Islet precursor cell (in vitro differentiated cells): ENCODE measurements around the gene GYPB.
"Not testable (repeated sequence)": the region's sequence is repeated elsewhere in the genome, so short reads cannot be mapped to it uniquely, and the experiment has no call there.

ENCODE experiments used
- DNase-seq: peaks from one replicate; pipeline ENCODE4 v3.0.0-alpha.2; 2018

The GYPB gene

DNA sequence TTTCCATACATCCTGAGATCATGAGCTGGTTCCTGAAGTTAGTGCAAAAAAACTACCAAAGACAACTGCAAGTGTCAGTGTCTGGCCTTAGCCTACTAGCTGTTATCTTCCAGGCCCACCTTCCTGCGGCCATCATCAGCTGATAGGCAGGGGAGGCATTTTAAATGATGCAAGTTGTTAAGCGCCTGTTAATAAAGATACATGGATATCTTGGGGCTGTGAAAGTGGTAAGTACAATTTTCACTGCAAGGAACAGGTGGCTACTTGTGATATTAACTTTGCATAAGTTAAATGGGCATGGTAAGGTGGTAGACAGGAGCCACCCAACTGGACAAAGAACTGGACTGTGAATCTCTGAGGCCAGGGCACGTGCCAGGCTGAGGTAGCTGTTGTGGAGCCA, at the start of gene GYPB:
Gene GYPB (minus strand): TSS at position 104 of the 400 bp plus-strand sequence. CDS start 93 bp downstream, at position 11.
- not testable (repeated sequence) for DNase-seq

DNA sequence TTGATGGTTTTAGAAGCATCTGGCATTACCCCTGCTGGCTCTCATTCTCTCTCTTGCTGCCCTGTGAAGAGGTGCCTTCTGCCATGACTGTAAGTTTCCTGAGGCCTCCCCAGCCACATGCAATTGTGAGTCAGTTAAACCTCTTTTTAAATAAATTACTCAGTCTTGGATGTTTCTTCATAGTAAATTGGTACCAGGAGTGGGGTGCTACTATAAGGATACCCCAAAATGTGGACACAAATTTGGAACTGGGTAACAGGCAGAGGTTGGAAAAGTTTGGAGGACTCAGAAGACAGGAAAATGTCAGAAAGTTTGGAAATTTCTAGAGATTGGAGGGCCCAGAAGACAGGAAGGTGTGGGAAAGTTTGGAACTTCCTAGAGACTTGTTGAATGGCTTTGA, 42.4 kb upstream of the GYPB start:
- not testable (repeated sequence) for DNase-seq

DNA sequence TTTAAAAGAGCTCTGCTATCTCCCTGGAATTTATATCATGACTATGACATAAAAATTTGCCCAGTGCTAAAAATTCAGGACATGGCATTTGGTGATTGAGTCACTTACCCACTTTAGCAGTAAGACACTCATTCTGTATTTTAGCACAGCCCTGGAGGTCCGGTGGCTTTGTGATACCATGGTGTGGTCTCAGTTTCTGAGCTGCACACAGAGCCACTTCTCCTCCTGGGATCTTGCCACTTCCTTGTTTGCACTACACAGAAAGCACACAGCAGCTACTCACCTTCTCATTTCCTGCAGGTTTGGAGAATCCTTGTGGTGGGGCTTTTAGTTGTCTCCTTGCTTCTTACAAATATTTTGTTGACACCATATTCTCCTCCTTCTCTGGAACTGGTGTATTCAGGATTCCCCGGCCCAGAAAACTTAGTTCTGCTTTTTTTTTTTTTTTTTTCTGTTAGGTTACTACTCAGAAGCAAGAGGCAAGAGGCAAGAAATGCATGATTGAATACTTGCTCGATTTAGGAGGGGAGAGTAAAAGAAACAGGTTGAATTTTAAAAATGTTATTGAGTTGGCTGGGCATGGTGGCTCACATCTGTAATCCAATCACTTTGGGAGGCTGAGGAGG, 41.2 kb upstream of the GYPB start:
- not testable (repeated sequence) for DNase-seq

DNA sequence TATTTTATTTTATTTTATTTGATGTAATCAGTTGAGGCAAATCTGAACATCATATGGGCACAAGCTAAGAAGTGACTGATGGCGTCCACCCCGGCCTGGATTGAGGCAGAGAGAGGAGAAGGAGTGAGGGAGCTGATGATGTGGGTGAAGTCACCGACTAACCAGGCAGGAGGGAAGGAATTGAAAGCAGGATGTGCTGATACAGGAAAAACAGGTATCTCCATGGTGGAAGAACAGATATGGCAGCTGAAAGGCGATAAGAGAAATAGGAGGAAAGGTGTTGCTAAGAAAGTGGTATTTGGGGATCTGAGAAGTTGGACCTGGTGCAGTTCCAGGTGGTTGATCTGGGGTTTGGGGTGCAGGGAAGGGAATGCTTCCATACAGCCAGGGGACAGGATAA, 37.6 kb upstream of the GYPB start:
- DNase-seq, result no peak

DNA sequence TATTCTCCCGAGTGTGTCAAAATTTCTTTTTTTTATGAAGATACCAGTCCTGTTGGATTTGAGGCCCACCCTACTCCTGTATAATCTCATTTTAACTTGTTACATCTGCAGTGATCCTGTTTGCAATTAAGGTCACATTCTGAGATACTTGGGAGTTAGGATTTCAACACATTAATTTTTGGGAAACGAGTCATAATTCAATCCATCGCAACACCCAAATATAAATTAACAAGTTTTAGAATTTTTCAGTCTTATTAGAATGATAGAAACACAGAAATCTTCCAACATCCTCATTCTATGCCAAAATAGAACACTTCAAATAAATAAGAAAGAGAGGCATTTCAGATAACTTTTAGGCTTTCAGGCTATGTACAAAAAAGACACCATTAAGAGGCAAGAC, 36.2 kb upstream of the GYPB start:
- DNase-seq, result not testable (repeated sequence)

DNA sequence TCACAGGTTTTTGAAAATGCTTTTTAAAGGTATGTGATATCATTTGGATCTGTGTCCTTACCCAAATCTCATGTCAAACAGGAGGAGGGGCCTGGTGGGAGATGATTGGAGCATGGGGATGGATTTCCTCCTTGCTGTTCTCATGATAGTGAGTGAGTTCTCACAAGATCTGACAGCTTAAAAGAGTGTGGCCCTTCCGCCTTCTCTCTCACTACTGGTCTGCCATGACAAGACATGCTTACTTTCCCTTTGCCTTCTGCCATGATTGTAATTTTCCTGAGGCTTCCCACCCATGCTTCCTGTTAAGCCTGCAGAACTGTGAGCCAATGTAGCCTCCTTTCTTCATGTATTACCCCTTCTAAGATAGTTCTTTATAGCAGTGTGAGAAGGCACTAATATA, 32.3 kb upstream of the GYPB start:
- DNase-seq, result not testable (repeated sequence)

DNA sequence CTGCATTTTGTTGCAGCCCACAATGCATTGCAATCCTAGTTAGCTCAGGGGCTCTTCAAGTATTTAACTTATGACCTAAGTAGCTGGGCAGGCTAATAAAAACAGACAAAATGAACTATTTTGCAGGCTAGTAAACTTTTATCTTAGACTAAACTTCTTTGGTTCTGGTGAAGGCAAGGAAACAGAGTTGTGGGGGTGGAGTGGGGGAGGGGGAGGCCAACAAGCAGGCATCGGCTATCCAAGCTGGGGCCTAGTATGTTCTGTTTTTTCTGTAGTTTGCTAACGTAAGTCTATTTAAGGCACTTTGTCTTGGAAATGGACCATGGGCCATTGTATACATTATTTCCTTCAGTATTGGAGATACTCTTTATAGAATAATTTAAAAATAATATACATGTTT, 31.5 kb upstream of the GYPB start:
- DNase-seq, result not testable (repeated sequence)

DNA sequence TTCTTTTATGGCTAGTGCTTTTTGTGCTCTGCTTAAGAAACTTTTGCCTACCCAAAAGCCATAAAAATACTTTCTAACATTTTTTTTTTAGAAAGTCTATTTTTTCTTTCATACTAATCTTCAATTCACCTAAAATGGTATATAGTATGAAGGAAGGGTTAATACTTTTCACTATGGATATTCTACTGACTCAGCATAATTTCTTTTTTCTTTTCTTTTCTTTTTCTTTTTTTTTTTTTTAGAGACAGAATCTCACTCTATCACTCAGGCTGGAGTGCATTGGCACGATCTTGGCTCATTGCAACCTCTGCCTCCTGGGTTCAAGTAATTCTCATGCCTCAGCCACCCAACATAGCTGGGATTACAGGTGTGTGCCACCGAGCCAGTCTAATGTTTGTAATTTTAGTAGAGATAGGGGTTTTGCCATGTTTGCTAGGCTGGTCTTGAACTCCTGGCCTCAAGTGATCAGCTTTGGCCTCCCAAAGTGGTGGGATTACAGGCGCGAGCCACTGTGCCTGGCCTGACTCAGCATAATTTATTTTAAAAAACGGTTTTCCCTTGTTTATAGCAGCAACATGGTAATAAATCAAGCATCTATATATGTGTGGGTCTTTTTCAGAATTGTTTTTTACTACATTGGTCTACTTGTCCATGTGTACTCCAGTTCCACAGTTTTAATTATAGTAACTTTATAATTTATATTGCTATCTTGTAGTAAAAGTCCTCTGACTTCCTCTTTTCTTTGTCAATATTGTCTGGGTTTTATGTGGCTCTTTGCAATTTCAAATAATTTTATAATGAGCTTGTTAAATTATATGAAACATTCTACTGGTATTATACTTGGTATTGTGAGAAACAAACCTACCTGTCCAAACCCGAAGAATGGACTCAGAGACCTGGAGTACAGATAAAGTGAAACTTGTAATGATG, 30.6 kb upstream of the GYPB start:
- DNase-seq, result not testable (repeated sequence)

DNA sequence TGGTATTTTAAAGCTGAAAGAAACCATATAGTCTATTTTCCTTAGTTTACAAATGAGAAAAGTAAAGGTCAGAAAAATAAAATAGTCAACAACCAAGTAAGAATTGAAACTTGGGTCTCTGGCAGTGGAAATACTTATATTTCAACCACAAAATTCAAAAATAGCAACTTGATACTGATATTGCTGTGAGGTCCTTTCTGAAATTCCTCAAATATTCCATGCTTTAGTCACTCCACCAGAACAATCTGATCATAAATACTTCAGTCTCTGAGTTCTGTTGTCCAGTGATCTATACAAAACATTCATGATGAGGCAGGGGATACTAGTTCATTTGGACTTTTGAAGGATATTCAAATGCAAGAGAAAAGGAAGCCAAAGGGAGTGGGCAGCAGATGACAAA, 25.8 kb upstream of the GYPB start:
- DNase-seq, result not testable (repeated sequence)

DNA sequence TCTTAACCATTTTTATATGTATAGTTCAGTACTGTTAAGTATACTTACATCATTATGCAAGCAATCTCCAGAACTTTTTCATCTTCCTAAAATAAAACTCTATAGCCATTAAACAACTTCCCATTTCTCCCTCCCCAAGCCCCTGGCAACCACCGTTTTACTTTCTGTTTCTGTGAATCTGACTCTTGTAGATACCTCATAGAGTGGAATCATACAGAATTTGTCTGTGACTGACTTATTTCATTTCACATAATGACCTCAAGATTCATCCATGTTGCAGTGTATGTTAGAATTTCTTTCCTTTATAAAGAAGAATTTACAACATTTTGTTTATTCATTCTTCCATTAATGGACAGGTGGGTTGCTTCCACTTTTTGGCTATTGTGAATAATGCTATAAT, 13.4 kb upstream of the GYPB start:
- not testable (repeated sequence) for DNase-seq

DNA sequence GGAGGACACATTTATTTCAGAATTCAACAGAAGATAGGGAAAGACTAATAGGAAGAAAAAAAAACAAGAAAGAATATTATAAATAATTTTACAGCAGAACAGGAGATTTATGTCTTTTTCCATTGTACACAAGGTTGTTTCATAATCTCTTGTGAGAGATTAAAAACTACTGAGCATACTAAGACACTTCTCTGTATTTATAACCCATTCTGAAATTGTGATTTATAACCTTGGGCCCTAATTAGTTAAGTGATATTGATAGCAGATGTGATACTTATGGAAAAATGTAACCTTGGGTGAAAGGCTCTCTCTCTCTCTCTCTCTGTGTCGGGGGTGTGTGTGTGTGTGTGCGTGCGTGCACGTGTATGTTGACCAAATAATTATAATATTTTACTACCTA, 12.7 kb upstream of the GYPB start:
- DNase-seq, result not testable (repeated sequence)

DNA sequence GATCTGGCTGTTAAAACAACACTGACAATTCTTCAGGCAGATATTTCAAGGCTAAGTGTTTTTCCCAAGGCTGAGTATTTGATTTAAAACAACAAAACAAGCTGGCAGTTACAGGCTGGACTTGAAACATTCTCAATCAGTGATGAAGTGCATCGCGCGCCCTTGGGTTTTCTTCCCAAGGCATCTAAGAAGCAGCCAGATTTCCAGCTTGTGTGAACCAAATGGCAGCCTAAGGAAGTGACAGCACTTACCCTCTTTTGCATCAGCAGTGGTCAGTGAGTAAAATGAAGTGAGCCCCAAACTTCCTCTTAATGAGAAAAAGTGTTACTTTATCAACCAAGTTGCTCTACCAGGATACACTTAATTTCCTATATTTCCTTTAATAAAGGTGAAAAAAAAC, 12.2 kb upstream of the GYPB start:
- DNase-seq, result not testable (repeated sequence)

DNA sequence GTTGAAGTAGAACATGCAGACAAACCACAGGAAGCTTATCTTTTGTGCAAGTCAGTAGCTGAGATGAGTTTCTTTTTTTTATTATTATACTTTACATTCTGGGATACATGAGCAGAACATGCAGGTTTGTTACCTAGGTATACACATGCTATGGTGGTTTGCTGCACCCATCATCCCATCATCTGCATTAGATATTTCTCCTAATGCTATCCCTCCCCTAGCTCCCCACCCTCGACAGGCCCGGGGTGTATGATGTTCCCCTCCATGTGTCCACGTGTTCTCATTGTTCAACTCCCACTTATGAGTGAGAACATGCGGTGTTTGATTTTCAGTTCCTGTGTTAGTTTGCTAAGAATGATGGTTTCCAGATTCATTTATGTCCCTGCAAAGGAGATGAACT, 11.5 kb upstream of the GYPB start:
- not testable (repeated sequence) for DNase-seq

DNA sequence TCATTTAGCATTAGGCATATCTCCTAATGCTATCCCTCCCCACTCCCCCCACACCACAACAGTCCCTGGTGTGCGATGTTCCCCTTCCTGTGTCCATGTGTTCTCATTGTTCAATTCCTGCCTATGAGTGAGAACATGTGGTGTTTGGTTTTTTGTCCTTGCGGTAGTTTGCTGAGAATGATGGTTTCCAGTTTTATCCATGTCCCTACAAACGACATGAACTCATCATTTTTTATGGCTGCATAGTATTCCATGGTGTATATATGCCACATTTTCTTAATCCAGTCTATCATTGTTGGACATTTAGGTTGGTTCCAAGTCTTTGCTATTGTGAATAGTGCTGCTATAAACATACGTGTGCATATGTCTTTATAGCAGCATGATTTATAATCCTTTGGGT, 7.5 kb upstream of the GYPB start:
- DNase-seq, result not testable (repeated sequence)

DNA sequence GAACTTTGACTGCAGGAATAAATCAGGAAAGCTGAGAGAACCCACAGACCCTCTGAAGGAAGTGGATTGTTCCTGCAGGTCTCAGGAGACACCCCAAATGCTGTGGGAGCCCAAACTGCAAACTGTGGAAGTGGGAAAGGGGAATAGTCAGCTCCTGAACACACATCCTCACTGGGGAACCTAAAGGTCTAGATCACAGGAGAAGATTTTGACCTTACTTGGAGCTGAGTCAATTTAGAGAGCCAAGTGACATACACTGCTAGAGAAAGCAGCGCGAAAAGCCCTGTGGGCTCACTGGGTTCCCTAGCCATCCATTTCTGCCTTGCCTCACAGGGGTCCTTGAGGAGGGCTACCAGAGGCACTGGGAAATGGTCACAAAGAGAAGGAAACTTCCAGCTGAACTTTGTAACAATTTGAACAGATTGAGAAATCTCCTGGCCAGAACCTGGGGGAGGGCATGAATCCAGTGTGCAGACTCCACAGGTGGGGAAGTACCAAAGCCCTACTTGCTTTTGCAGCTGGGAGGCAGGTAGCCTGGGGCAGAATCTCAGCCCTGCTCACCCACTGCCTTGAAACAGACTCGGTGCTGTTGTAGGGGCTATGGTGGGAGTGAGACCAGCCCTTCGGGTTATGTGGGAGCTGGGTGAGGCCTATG, 5.3 kb upstream of the GYPB start:
- DNase-seq, result not testable (repeated sequence)

DNA sequence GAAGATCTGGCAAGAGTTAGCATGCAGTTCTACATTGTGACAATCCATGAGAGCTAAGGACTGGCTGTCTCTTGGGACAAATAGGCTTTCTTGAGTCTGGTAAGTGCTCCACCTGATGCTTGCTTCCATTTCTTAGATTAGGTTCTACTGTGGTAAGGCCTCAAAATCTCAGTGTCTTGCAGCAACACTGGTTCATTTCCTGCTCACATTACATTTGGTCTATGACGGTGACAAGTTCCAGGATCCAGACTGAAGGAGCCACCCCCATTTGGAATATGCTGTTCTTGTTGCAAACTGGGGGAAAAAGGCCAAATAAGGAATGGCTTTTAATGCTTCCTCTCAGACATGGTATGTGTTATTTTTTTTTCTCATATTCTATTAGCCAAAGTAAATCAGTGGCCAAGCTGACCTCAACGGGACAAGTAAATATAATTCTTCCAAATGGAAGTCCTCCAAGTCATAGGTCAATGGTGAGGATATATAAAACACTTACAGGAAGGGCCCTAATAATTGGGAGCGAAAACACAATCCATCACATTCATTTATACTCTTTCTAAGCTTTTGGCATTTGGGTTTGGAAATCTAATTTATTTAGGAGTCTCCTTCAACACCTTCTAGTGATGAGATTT, 3.7 kb upstream of the GYPB start:
- not testable (repeated sequence) for DNase-seq

DNA sequence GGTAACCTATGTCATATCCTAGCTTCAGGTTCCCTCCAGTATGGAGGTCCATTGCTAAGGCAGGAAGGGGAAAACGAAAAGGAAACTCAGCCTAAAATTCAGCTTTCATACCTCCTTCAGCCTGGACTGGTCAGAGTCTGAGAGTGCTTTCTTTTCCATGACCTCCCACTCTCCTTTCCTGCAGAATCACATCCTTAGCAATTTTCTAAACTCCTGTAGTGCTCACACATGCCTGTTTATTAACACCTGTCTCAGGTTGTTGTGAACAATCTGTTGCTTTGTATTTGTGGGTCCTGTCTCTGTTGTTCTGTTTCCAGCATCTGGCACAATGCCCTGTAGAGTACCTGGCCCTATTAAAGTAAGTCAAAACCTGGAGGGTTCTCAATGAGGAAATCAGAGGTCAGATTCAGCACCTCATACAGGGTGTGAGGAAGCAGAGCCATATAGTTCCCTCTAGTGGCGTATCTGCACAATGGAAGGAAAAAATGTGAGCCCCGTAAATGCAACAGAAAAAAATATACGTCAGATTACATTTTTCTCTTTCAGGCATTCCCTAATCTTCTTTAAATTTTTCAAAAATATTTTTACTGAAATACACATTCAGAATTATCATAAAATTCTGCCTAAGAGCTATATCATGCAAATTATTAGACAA, 2.3 kb upstream of the GYPB start:
- not testable (repeated sequence) for DNase-seq

DNA sequence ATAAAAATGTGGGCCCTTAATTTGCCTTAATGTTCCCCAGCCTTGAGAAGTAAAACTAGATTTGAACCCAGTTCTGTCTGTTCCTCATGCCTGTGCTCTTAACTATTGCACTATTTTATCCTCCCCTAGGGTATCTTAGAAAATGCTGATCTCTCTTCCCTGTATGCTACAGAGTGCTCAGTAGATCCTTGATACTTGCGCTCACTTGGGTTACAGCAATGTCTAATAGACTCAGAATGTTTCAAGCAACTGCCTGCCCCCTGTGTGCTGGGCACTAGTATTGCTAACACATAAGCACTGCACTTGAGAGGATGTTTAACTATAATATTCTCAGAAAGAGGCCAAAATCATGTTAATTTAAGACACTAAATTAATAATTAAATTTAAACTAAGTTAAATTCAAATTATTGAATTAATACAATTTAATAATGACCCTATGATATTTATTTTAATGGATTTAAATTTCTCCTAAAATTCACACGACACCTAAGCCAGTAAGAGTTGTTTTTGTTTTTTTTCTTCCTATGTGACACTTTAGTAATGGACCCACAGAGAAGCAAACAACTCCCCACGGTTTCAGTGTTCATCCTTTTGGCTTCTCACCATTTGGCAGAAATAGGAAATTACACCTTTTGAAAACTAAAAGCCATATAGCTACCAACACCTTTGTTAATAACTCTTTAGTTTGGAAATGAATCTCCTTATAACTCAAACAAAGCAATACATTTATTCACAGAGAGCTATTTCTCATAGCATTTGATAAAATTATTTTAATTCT, 768 bp downstream of the GYPB start:
- not testable (repeated sequence) for DNase-seq

DNA sequence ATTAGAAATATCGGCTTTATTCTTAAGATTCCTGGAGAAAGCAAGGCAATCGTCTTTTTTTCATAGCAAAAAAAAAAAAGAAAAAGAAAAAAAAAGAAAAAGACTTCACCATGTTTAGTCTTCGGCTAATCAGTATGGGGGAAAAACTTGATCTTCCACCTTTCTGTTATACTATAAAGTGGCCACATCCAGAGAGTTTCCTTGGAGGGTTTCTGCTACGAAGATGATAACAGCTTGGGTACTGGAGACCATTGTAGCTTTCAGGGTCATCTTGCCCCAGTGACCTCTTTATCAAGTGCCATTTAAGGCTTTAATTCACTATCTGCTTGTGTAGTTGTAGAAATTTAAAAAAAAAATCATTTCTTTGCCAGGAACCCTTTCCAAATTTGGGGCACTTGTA, 1.9 kb downstream of the GYPB start:
- DNase-seq, result not testable (repeated sequence)

DNA sequence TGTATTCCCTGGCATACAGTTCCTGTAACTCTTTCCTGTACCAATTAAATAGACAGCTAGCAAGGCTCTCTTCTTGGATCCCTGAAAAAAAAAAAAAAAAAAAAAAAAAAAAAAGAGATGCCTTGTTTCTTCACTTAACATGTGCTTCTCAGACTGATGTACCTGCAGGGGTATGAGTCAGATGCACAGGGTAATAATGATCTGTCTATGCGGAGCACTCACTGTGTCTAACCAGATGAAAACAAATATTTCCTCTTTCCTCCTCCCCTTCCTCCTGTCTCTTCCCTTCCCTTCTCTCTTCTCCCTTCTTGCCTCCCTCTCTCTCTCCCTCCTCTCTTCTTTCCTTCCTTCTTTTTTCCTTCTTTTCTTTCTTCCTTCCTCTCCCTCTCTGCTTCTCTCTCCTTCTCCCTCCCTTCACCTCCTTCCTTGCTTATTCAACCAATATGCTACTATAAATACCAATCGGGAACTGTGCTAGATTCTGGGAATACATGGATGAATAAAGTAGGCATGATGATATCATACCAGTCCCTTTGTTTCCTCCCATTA, 3.0 kb downstream of the GYPB start:
- DNase-seq, result not testable (repeated sequence)

DNA sequence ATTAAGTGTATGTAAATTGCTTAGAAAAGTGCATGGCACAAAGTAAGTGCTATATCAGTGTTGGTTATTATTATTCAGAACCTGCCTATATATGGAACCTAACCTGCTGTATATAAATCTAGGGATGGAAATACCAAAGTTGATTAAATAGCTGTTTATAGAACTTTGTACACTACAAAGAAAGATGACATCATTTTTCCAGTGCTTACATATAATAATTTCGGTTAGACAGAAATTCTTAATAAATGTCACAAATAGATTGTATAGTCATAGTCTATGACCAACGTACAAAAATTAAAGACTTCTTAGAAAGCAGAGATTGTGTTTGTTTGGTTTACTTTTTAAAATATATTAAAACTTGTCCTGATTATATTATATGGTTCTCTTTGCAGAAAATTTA, 4.4 kb downstream of the GYPB start:
- no peak for DNase-seq
